Mesothelial cell of epicardium (in vitro differentiated cells): ENCODE measurements around the gene FPR2. TPM values are rescaled to one million over a fixed set of nuclear protein-coding genes. Genes with fewer than 3 reads are reported as not detected.
A peak's percentile ranks its signal among the peaks of the same experiment; 100 is the strongest.

Experiments used
- DNase-seq, 2 experiments: peaks; one replicate each; pipeline ENCODE4 v3.0.0; 2021; ENCODE audit warnings: low spot score in 2 of 2; ENCODE audit not compliant: unreplicated experiment in 2 of 2
- H3K27ac Mint-ChIP-seq: 2 replicates; pipeline ENCODE4 v1.8.0; 2021; ENCODE audit warnings: mixed read lengths
- H3K27me3 Mint-ChIP-seq: 2 replicates; pipeline ENCODE4 v1.8.0; 2021; ENCODE audit warnings: low read depth, mixed read lengths
- H3K36me3 Mint-ChIP-seq: 2 replicates; pipeline ENCODE4 v1.8.0; 2021; ENCODE audit warnings: mixed read lengths
- H3K4me1 Mint-ChIP-seq: 2 replicates; pipeline ENCODE4 v1.8.0; 2021; ENCODE audit warnings: mixed read lengths
- H3K4me3 Mint-ChIP-seq: 2 replicates; pipeline ENCODE4 v1.8.0; 2021; ENCODE audit warnings: mild to moderate bottlenecking, moderate library complexity, mixed read lengths
- H3K9me3 Mint-ChIP-seq: 2 replicates; pipeline ENCODE4 v1.8.0; 2021; ENCODE audit warnings: mixed read lengths
- CTCF ChIP-seq: fragments of 200-600 bp; sonication (generic); IDR thresholded peaks from one replicate; pipeline ENCODE4 v1.5.0; 2021; ENCODE audit warnings: antibody characterized with exemption; ENCODE audit not compliant: unreplicated experiment
- total RNA-seq: library from RNA; stranded (reverse); gene quantifications from 3 replicates; pipeline ENCODE4 v1.2.1, GENCODE V29; 2021

The FPR2 gene, protein sequence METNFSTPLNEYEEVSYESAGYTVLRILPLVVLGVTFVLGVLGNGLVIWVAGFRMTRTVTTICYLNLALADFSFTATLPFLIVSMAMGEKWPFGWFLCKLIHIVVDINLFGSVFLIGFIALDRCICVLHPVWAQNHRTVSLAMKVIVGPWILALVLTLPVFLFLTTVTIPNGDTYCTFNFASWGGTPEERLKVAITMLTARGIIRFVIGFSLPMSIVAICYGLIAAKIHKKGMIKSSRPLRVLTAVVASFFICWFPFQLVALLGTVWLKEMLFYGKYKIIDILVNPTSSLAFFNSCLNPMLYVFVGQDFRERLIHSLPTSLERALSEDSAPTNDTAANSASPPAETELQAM
- not detected in 3 replicates for total RNA-seq

- H3K27me3 Mint-ChIP-seq, result peaks cover 5% of the 10 kb centered on the region
- H3K27ac Mint-ChIP-seq, result no peak within 1 kb of the TSS
- no peak within 1 kb of the TSS for H3K4me3 Mint-ChIP-seq
- no peaks in the 10 kb centered on the region for H3K4me1 Mint-ChIP-seq
- no peak for TF ChIP-seq CTCF
- H3K9me3 Mint-ChIP-seq, result peaks cover 37% of the 10 kb centered on the region
- DNase-seq, result no peak
- H3K36me3 Mint-ChIP-seq, result no peaks in the 10 kb centered on the region
Observed at GRCh38 chr19:51760697-51761356, at the start of gene FPR2. TSS of gene FPR2 (plus strand) at chr19:51761180. CDS start at chr19:51768659, 7,479 bp downstream.

DNA sequence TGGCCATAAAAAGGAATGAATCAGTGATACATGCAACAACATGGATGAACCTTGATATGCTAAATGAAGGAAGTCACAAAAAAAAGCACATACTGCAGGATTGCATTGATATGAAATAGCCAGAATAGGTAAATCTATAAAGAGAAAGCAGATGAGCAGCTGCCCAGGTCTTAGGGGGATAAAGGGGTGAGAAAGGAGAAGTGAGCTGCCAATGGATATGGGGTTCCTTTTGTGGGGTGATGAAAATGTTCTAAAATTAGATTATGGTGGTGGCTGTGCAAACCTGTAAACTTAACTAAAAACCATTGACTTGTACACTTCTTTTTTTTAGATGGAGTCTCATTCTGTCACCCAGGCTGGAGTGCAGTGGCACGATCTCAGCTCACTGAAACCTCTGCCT is 49.3 kb upstream of the FPR2 start:
- no peaks in the 10 kb centered on the region for H3K9me3 Mint-ChIP-seq
- DNase-seq, result no peak
- peaks cover 19% of the 10 kb centered on the region for H3K27me3 Mint-ChIP-seq
- TF ChIP-seq CTCF, result no peak
- no peak overlapping the region for H3K27ac Mint-ChIP-seq
- H3K4me1 Mint-ChIP-seq, result peaks cover 3% of the 10 kb centered on the region
- no peak overlapping the region for H3K4me3 Mint-ChIP-seq
- H3K36me3 Mint-ChIP-seq, result peaks cover 12% of the 10 kb centered on the region

GRCh38 chr19:51712461-51713081 is 48.4 kb upstream of the FPR2 start:
- H3K27me3 Mint-ChIP-seq, result peaks cover 27% of the 10 kb centered on the region
- DNase-seq, result no peak
- H3K36me3 Mint-ChIP-seq, result peaks cover 6% of the 10 kb centered on the region
- H3K9me3 Mint-ChIP-seq, result no peaks in the 10 kb centered on the region
- H3K4me1 Mint-ChIP-seq, result peaks cover 3% of the 10 kb centered on the region
- peak; percentile 58 for TF ChIP-seq CTCF
- no peak overlapping the region for H3K4me3 Mint-ChIP-seq
- H3K27ac Mint-ChIP-seq, result no peak overlapping the region

DNA sequence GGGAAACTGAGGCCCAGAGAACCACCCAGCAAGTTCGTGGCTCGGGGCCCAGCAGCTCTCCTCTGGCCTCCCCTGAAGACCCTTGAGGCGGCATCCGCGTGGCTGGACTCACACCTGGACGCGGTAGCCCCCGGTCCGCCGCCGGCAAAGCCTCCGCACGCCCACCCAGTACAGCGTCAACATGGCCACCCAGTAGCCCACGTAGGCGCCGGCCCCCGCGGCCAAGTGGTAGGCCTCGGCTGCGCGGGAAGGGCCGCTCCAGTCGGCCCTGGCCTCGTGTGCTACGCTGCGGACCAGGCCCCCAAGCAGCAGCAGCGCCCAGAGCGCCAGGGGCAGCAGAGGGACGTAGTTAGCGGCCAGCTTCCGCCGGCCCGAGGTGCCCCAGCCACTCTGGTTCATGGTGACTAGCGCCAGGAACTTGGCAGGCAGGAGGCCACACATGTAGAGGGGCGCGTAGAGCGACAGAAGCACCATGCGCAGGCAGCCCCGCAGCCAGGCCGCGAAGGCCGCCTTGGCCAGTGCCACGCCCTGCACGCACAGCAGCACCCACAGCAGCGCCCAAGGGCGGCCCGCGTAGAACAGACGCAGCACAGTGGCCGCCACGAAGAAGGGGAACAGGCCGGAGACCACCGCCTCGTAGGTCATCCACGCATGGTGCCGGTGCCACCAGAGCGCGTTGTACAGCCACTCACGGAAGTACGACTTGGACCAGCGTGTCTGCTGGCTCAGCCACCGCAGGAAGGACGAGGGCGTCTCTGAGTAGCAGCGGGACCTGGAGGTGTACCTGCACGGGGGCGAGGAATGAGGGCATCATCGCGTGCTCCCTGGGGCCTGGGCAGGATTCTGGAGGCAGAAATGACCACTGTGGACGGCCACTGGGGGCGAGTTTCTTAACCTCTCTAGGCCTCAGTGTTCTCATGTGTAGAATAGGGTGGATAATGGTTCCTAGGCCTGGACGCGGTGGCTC is 47.4 kb upstream of the FPR2 start:
- no peaks in the 10 kb centered on the region for H3K9me3 Mint-ChIP-seq
- H3K4me1 Mint-ChIP-seq, result no peaks in the 10 kb centered on the region
- H3K4me3 Mint-ChIP-seq, result no peak overlapping the region
- no peak for DNase-seq
- peaks cover 38% of the 10 kb centered on the region for H3K27me3 Mint-ChIP-seq
- H3K27ac Mint-ChIP-seq, result no peak overlapping the region
- TF ChIP-seq CTCF, result no peak
- H3K36me3 Mint-ChIP-seq, result peaks cover 1% of the 10 kb centered on the region

DNA sequence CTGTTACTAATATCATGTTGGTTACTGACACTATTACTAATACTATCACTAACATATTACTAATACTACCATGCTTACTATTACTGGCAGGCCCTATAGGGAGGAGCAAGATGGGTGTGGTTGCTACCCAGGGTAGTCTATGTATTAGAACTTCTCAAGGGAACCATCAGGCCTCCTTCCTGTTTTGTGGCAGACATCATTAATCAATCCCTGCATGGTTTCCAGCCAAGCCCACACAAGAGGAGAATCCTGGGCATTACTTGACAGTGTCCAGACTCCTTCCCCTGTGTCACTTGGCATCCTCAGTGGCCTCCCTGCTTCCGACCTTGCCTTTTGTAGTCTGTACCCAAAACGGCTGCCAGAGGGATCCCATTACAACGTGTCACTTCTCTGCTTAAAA is 46.1 kb upstream of the FPR2 start:
- no peak for TF ChIP-seq CTCF
- DNase-seq, result no peak
- no peak overlapping the region for H3K4me3 Mint-ChIP-seq

More for the DNA sequence above, 46.1 kb upstream of the FPR2 start:
- Mint-ChIP-seq H3K4me1 (no peaks in the 10 kb centered on the region), H3K27ac (no peak overlapping the region), H3K27me3 (peaks cover 47% of the 10 kb centered on the region), H3K36me3 (peaks cover 1% of the 10 kb centered on the region), H3K9me3 (no peaks in the 10 kb centered on the region)
